Measurements from ENCODE around the gene TRHDE. TPM values are rescaled to one million over a fixed set of nuclear protein-coding genes. Genes with fewer than 3 reads are reported as not detected.

Gene TRHDE
- total RNA-seq, 6 experiments from 2014 or later: 65.7 to 106 (median 93.3) TPM

- peak; percentile 38 for DNase-seq
- TF ChIP-seq CTCF (IDR thresholded peaks at IDR 0.05): no peak
- H3K4me3 Mint-ChIP-seq: no peak overlapping the region; the same call in 1 of the 2 replicates
- no peaks in the 10 kb centered on the region; the same call in 1 of the 2 replicates for H3K27me3 Mint-ChIP-seq (ENCODE audit: insufficient read depth)
- peaks cover 18% of the 10 kb centered on the region for H3K36me3 Mint-ChIP-seq (ENCODE audit: low read depth)
- H3K27ac Mint-ChIP-seq: peak overlapping the region; percentile 70
- no peaks in the 10 kb centered on the region for H3K9me3 Mint-ChIP-seq
- peaks cover 90% of the 10 kb centered on the region for H3K4me1 Mint-ChIP-seq (ENCODE audit: low read depth)
Observed at GRCh38 chr12:72323881-72324280, 51.7 kb downstream of the TRHDE start.

- peaks cover 67% of the 10 kb centered on the region for H3K4me1 Mint-ChIP-seq (ENCODE audit: low read depth)
- peak overlapping the region; percentile 76 for H3K4me3 Mint-ChIP-seq
- H3K36me3 Mint-ChIP-seq (ENCODE audit: low read depth): peaks cover 17% of the 10 kb centered on the region
- no peak for DNase-seq
- no peaks in the 10 kb centered on the region for H3K9me3 Mint-ChIP-seq
- H3K27me3 Mint-ChIP-seq (ENCODE audit: insufficient read depth): no peaks in the 10 kb centered on the region; the same call in 1 of the 2 replicates
- H3K27ac Mint-ChIP-seq: peak overlapping the region; percentile 73
- no peak for TF ChIP-seq CTCF (IDR thresholded peaks at IDR 0.05)
Observed at GRCh38 chr12:72330301-72330700, 58.1 kb downstream of the TRHDE start.

GRCh38 chr12:72330784-72331183 lies 58.6 kb downstream of the TRHDE start:
- no peaks in the 10 kb centered on the region; the same call in 1 of the 2 replicates for H3K27me3 Mint-ChIP-seq (ENCODE audit: insufficient read depth)
- no peak for TF ChIP-seq CTCF (IDR thresholded peaks at IDR 0.05)
- peaks cover 67% of the 10 kb centered on the region for H3K4me1 Mint-ChIP-seq (ENCODE audit: low read depth)
- no peaks in the 10 kb centered on the region for H3K9me3 Mint-ChIP-seq
- DNase-seq: no peak
- H3K27ac Mint-ChIP-seq: peak overlapping the region; percentile 73; the same call in 1 of the 2 replicates
- peaks cover 17% of the 10 kb centered on the region for H3K36me3 Mint-ChIP-seq (ENCODE audit: low read depth)
- H3K4me3 Mint-ChIP-seq: no peak overlapping the region

- peaks cover 65% of the 10 kb centered on the region for H3K4me1 Mint-ChIP-seq (ENCODE audit: low read depth)
- no peaks in the 10 kb centered on the region for H3K9me3 Mint-ChIP-seq
- TF ChIP-seq CTCF (IDR thresholded peaks at IDR 0.05): no peak
- H3K36me3 Mint-ChIP-seq (ENCODE audit: low read depth): peaks cover 12% of the 10 kb centered on the region; the same call in 1 of the 2 replicates
- no peak for DNase-seq
- H3K4me3 Mint-ChIP-seq: no peak overlapping the region
- no peaks in the 10 kb centered on the region for H3K27me3 Mint-ChIP-seq (ENCODE audit: insufficient read depth)
- H3K27ac Mint-ChIP-seq: peak overlapping the region; percentile 36; the same call in 1 of the 2 replicates
Observed at GRCh38 chr12:72337382-72337781, 65.2 kb downstream of the TRHDE start.

GRCh38 chr12:72337946-72338345 lies 65.8 kb downstream of the TRHDE start:
- Mint-ChIP-seq H3K27ac (no peak overlapping the region), H3K9me3 (no peaks in the 10 kb centered on the region), H3K4me1 (ENCODE audit: low read depth) (peaks cover 70% of the 10 kb centered on the region), H3K4me3 (no peak overlapping the region), H3K27me3 (ENCODE audit: insufficient read depth) (no peaks in the 10 kb centered on the region), H3K36me3 (ENCODE audit: low read depth) (peaks cover 12% of the 10 kb centered on the region; the same call in 1 of the 2 replicates)
- TF ChIP-seq CTCF (IDR thresholded peaks at IDR 0.05): no peak
- no peak for DNase-seq
